ENCODE results near the gene BRSK1.

The BRSK1 gene

GRCh38 chr19:55252760-55253663, 30.8 kb upstream of the BRSK1 start:
- DNase-seq (ENCODE audit: low read depth, low spot score), result no peak
- H3K4me3 ChIP-seq (ENCODE audit: low read length), result peak overlapping the region; percentile 91

GRCh38 chr19:55253842-55254624, 29.8 kb upstream of the BRSK1 start:
- DNase-seq (ENCODE audit: low read depth, low spot score), result peak; percentile 85

GRCh38 chr19:55254625-55254977, 29.2 kb upstream of the BRSK1 start:
- DNase-seq (ENCODE audit: low read depth, low spot score), result no peak
- H3K4me3 ChIP-seq (ENCODE audit: low read length), result peak overlapping the region; percentile 91

More at GRCh38 chr19:55253842-55254624, 29.8 kb upstream of the BRSK1 start:
- H3K4me3 ChIP-seq (ENCODE audit: low read length), result peak overlapping the region; percentile 91

- peak overlapping the region; percentile 91 for H3K4me3 ChIP-seq (ENCODE audit: low read length)
- DNase-seq (ENCODE audit: low read depth, low spot score), result peak; percentile 72
Measured at GRCh38 chr19:55255618-55256423, 28.0 kb upstream of the BRSK1 start.

GRCh38 chr19:55256562-55257460, 27.0 kb upstream of the BRSK1 start:
- DNase-seq (ENCODE audit: low read depth, low spot score), result no peak
- H3K4me3 ChIP-seq (ENCODE audit: low read length), result peak overlapping the region; percentile 91

GRCh38 chr19:55257461-55258420, 26.1 kb upstream of the BRSK1 start:
- peak overlapping the region; percentile 91 for H3K4me3 ChIP-seq (ENCODE audit: low read length)
- DNase-seq (ENCODE audit: low read depth, low spot score), result no peak

GRCh38 chr19:55258476-55258827, 25.3 kb upstream of the BRSK1 start:
- peak overlapping the region; percentile 91 for H3K4me3 ChIP-seq (ENCODE audit: low read length)
- no peak for DNase-seq (ENCODE audit: low read depth, low spot score)

- DNase-seq (ENCODE audit: low read depth, low spot score), result peak; percentile 100
- peak within 1 kb of the TSS; percentile 91 for H3K4me3 ChIP-seq (ENCODE audit: low read length)
Measured at GRCh38 chr19:55258828-55259539, 24.8 kb upstream of the BRSK1 start, which contains the start of gene PPP6R1. TSS of gene PPP6R1 (minus strand) at chr19:55259017. CDS start at chr19:55247103, 11,914 bp downstream.

GRCh38 chr19:55259540-55260210, 24.1 kb upstream of the BRSK1 start:
- H3K4me3 ChIP-seq (ENCODE audit: low read length), result peak overlapping the region; percentile 83

GRCh38 chr19:55261671-55262126, 22.1 kb upstream of the BRSK1 start:
- no peak for DNase-seq (ENCODE audit: low read depth, low spot score)
- H3K4me3 ChIP-seq (ENCODE audit: low read length), result no peak overlapping the region

More at GRCh38 chr19:55259540-55260210, 24.1 kb upstream of the BRSK1 start:
- no peak for DNase-seq (ENCODE audit: low read depth, low spot score)

GRCh38 chr19:55262359-55262758, 21.4 kb upstream of the BRSK1 start:
- DNase-seq (ENCODE audit: low read depth, low spot score), result no peak
- no peak overlapping the region for H3K4me3 ChIP-seq (ENCODE audit: low read length)

- no peak overlapping the region for H3K4me3 ChIP-seq (ENCODE audit: low read length)
- DNase-seq (ENCODE audit: low read depth, low spot score), result no peak
Measured at GRCh38 chr19:55264531-55264930, 19.3 kb upstream of the BRSK1 start.

- DNase-seq (ENCODE audit: low read depth, low spot score), result no peak
- H3K4me3 ChIP-seq (ENCODE audit: low read length), result no peak overlapping the region
Measured at GRCh38 chr19:55265173-55265572, 18.6 kb upstream of the BRSK1 start.

GRCh38 chr19:55265723-55266386, 17.9 kb upstream of the BRSK1 start:
- no peak for DNase-seq (ENCODE audit: low read depth, low spot score)
- H3K4me3 ChIP-seq (ENCODE audit: low read length), result no peak overlapping the region

GRCh38 chr19:55266404-55266803, 17.4 kb upstream of the BRSK1 start:
- no peak for DNase-seq (ENCODE audit: low read depth, low spot score)
- no peak overlapping the region for H3K4me3 ChIP-seq (ENCODE audit: low read length)

GRCh38 chr19:55266840-55267239, 17.0 kb upstream of the BRSK1 start:
- DNase-seq (ENCODE audit: low read depth, low spot score), result no peak
- H3K4me3 ChIP-seq (ENCODE audit: low read length), result no peak overlapping the region
